MM.1S (cell line): ENCODE measurements around the gene STS.

ENCODE experiments used
- DNase-seq: peaks from one replicate; pipeline ENCODE4 v3.0.0-alpha.2; 2015
- H2AFZ ChIP-seq: fragments of 300-600 bp; sonication (generic); 2 replicates; pipeline ENCODE4 v1.6.0; 2016; ENCODE audit warnings: antibody characterized with exemption, low read length
- H3F3A ChIP-seq: fragments of 300-600 bp; sonication (generic); 2 replicates; pipeline ENCODE4 v1.6.1; 2016; ENCODE audit warnings: mild to moderate bottlenecking, antibody characterized with exemption, low read length, moderate library complexity, mixed read lengths; ENCODE audit not compliant: insufficient read depth
- H3K27ac ChIP-seq: fragments of 300-600 bp; sonication (generic); 2 replicates; pipeline ENCODE4 v1.5.1; 2016; ENCODE audit warnings: mild to moderate bottlenecking, low read length
- H3K27me3 ChIP-seq: fragments of 300-600 bp; sonication (generic); replicated peaks from 2 replicates; pipeline ENCODE4 v1.6.0; 2016; ENCODE audit warnings: low read length; ENCODE audit not compliant: insufficient read depth
- H3K36me3 ChIP-seq: fragments of 300-600 bp; sonication (generic); replicated peaks from 2 replicates; pipeline ENCODE4 v1.6.1; 2016; ENCODE audit warnings: mild to moderate bottlenecking, low read length, mixed read lengths; ENCODE audit not compliant: insufficient read depth
- H3K4me1 ChIP-seq: fragments of 300-600 bp; sonication (generic); 2 replicates; pipeline ENCODE4 v1.6.1; 2016; ENCODE audit warnings: low read length, mixed read lengths
- H3K4me2 ChIP-seq: fragments of 300-600 bp; sonication (generic); 2 replicates; pipeline ENCODE4 v1.6.0; 2016; ENCODE audit warnings: low read depth, low read length
- H3K4me3 ChIP-seq: fragments of 300-600 bp; sonication (generic); 2 replicates; pipeline ENCODE4 v1.5.1; 2016; ENCODE audit warnings: low read length, mixed read lengths
- H3K79me2 ChIP-seq: fragments of 300-600 bp; sonication (generic); 2 replicates; pipeline ENCODE4 v1.6.1; 2016; ENCODE audit warnings: mixed run types, low read length, mixed read lengths
- H3K9ac ChIP-seq: fragments of 300-600 bp; sonication (generic); 2 replicates; pipeline ENCODE4 v1.6.1; 2016; ENCODE audit warnings: low read length, mixed read lengths
- H3K9me2 ChIP-seq: fragments of 300-600 bp; sonication (generic); replicated peaks from 2 replicates; pipeline ENCODE4 v1.6.1; 2016; ENCODE audit warnings: mild to moderate bottlenecking, low read length, mixed read lengths; ENCODE audit not compliant: insufficient read depth
- H3K9me3 ChIP-seq: fragments of 300-600 bp; sonication (generic); replicated peaks from 2 replicates; pipeline ENCODE4 v1.6.1; 2016; ENCODE audit warnings: mild to moderate bottlenecking, low read length, mixed read lengths; ENCODE audit not compliant: insufficient read depth
- H4K20me1 ChIP-seq: fragments of 300-600 bp; sonication (generic); 2 replicates; pipeline ENCODE4 v1.6.1; 2016; ENCODE audit warnings: mild to moderate bottlenecking, low read length, moderate library complexity, mixed read lengths; ENCODE audit not compliant: insufficient read depth
- EZH2 ChIP-seq: fragments of 300-600 bp; sonication (generic); optimal IDR thresholded peaks from 2 replicates; pipeline ENCODE3; 2017; ENCODE audit warnings: low read depth, mild to moderate bottlenecking, antibody characterized with exemption, low read length, mixed read lengths
- EZH2phosphoT487 ChIP-seq: fragments of 300-600 bp; sonication (generic); IDR thresholded peaks from 2 replicates; pipeline ENCODE4 v1.6.1; 2018; ENCODE audit warnings: antibody characterized with exemption, low read length
- TF ChIP-seq, protein P1 (sequence below): fragments of 300-600 bp; sonication (generic); IDR thresholded peaks from 2 replicates; pipeline ENCODE4 v1.5.1; 2016; ENCODE audit warnings: antibody characterized with exemption, low read length, mixed read lengths

The STS gene

DNA sequence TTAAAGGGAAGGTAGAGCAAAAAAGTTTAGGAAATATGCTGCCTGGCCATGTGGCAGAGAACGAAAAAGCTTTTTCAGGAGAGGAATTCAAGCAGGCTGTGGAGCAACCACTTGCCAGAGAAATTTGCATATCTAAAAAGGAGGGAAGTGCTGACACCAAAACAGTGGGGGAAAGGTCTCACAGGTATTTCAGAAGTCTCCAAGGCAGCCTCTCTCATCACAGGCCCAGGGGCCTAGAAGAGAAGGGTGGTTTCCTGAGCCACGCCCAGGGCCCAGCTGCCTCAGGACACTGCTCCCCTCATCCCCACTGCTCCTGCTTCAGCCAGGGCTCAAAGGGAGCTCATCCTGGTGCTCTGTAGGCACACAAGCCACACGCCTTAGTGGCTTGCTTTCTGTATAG lies 29.9 kb upstream of the STS start:
- Histone ChIP-seq H3K9ac (no peak overlapping the region), H3K27me3 (no peaks in the 10 kb centered on the region), H3K36me3 (no peaks in the 10 kb centered on the region), H3K27ac (peak overlapping the region; percentile 16; the same call in 1 of the 2 replicates), H3F3A (0 out of 2 replicates have a peak, but pooled peaks cover 2% of the 10 kb centered on the region), H3K79me2 (peaks cover 12% of the 10 kb centered on the region), H3K9me3 (no peaks in the 10 kb centered on the region), H2AFZ (no peak overlapping the region), H3K4me1 (peaks cover 12% of the 10 kb centered on the region), H3K4me2 (no peak overlapping the region), H3K9me2 (no peaks in the 10 kb centered on the region), H3K4me3 (no peak overlapping the region), H4K20me1 (no peaks in the 10 kb centered on the region)
- DNase-seq: peak; percentile 23
- TF ChIP-seq, protein P1, sequence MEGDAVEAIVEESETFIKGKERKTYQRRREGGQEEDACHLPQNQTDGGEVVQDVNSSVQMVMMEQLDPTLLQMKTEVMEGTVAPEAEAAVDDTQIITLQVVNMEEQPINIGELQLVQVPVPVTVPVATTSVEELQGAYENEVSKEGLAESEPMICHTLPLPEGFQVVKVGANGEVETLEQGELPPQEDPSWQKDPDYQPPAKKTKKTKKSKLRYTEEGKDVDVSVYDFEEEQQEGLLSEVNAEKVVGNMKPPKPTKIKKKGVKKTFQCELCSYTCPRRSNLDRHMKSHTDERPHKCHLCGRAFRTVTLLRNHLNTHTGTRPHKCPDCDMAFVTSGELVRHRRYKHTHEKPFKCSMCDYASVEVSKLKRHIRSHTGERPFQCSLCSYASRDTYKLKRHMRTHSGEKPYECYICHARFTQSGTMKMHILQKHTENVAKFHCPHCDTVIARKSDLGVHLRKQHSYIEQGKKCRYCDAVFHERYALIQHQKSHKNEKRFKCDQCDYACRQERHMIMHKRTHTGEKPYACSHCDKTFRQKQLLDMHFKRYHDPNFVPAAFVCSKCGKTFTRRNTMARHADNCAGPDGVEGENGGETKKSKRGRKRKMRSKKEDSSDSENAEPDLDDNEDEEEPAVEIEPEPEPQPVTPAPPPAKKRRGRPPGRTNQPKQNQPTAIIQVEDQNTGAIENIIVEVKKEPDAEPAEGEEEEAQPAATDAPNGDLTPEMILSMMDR: no peak
- no peak for TF ChIP-seq EZH2
- no peak for TF ChIP-seq EZH2phosphoT487

DNA sequence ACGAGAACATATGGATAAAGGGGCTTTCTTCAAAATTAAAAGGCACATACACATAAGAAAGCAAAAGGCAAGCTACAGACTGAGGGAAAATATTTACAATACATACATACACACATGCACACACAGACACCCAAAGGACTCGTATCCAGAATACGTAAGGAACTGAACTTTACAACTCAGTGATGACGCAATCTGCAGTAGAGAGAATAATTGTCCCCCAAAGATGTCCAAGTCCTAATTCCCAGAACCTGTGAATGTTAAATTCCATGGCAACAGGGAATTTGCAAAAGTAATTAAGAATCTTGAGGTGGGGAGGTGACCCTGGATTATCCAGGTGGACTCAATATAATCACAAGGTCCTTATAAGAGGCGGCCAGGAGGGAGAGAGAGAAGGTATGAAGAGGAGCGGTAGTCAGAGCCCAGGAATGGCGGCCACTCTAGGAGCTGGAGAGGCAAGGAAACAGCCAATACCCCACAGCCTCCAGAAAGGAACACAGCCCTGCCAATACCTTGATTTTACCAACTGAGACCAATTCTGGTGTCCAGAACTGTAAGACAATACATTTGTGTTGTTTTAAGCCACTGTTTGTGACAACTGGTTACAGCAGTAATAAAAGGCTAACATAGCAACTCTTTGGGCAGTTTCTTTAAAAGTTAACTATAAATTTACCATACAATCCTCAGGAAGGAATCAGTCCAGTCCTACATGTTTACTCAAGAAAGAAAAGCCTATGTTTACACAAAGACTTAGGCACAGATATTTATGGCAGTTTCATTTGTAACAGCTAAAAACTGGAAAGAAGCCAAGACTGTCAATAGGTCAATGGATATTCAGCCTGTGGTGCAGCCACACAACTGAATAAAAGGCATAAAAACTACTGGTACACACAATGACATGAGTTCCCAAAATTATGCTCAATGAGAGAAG lies 27.3 kb upstream of the STS start:
- Histone ChIP-seq H3K36me3 (no peaks in the 10 kb centered on the region), H3K4me3 (no peak overlapping the region), H3K27ac (no peak overlapping the region), H3K27me3 (no peaks in the 10 kb centered on the region), H3K9ac (no peak overlapping the region), H3K4me2 (no peak overlapping the region), H3K9me2 (no peaks in the 10 kb centered on the region), H3K79me2 (peaks cover 18% of the 10 kb centered on the region), H3K4me1 (peaks cover 12% of the 10 kb centered on the region), H3K9me3 (no peaks in the 10 kb centered on the region), H2AFZ (no peak overlapping the region), H3F3A (0 out of 2 replicates have a peak, but pooled peaks cover 2% of the 10 kb centered on the region), H4K20me1 (no peaks in the 10 kb centered on the region)
- no peak for DNase-seq
- TF ChIP-seq, protein P1: no peak
- TF ChIP-seq EZH2: no peak
- TF ChIP-seq EZH2phosphoT487: no peak

DNA sequence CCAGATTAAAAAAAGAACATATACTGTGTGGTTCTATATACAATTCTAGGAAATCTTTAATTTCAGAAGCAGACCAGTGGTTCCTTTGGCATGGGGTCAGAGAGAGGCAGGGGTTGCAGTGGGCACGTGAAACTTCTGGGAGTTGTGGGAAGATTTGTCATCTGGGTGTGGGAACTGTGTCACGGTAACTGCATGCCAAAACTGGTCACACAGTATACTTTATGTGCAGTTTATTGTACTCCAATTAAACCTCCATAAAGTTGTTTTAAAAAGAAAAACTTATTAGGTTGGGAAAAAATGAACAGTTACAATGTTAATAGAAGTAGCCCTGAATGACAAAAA lies 26.7 kb upstream of the STS start:
- no peaks in the 10 kb centered on the region for H3K9me2 ChIP-seq
- no peak overlapping the region for H2AFZ ChIP-seq
- no peak for DNase-seq
- no peak overlapping the region for H3K4me2 ChIP-seq
- H3K27me3 ChIP-seq: no peaks in the 10 kb centered on the region
- peaks cover 12% of the 10 kb centered on the region for H3K4me1 ChIP-seq
- no peaks in the 10 kb centered on the region for H3K36me3 ChIP-seq
- TF ChIP-seq EZH2phosphoT487 (no peak), EZH2 (no peak)
- TF ChIP-seq, protein P1: no peak
- no peaks in the 10 kb centered on the region for H4K20me1 ChIP-seq
- 0 out of 2 replicates have a peak, but pooled peaks cover 2% of the 10 kb centered on the region for H3F3A ChIP-seq
- no peaks in the 10 kb centered on the region for H3K9me3 ChIP-seq
- no peak overlapping the region for H3K9ac ChIP-seq
- H3K79me2 ChIP-seq: peaks cover 18% of the 10 kb centered on the region
- no peak overlapping the region for H3K4me3 ChIP-seq
- no peak overlapping the region for H3K27ac ChIP-seq
